HG03520 (cell line): ENCODE measurements around the gene TRIM10.
"Not testable (repeated sequence)": the region's sequence is repeated elsewhere in the genome, so short reads cannot be mapped to it uniquely, and the experiment has no call there.

Experiments
- ATAC-seq: cut with Tn5 transposase; IDR thresholded peaks from one replicate; pipeline ENCODE4 v1.9.1; 2021; ENCODE audit warnings: mild to moderate bottlenecking, moderate library complexity; ENCODE audit not compliant: unreplicated experiment

The TRIM10 gene

GRCh38 chr6:30172681-30173080 lies 11.7 kb upstream of the TRIM10 start:
- ATAC-seq, result no peak

DNA sequence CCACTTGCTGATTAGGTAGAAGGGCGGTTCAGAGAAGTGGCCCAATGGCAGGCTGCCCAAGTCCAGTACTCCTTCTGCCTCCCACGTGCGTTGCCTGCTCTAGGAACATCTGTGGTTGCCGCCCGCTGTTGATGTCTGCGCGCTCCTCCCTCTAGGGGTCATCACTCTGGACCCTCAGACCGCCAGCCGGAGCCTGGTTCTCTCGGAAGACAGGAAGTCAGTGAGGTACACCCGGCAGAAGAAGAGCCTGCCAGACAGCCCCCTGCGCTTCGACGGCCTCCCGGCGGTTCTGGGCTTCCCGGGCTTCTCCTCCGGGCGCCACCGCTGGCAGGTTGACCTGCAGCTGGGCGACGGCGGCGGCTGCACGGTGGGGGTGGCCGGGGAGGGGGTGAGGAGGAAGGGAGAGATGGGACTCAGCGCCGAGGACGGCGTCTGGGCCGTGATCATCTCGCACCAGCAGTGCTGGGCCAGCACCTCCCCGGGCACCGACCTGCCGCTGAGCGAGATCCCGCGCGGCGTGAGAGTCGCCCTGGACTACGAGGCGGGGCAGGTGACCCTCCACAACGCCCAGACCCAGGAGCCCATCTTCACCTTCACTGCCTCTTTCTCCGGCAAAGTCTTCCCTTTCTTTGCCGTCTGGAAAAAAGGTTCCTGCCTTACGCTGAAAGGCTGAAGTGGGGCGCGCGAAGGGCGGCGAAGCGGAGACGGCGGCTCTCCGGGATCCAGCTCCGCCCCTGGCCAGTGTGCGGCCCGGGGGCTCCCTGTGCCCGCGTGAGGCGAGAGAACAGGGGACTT lies 10.9 kb upstream of the TRIM10 start:
- ATAC-seq, result no peak

- no peak for ATAC-seq
These were observed 8.9 kb upstream of the TRIM10 start for GRCh38 chr6:30169658-30170614.

DNA sequence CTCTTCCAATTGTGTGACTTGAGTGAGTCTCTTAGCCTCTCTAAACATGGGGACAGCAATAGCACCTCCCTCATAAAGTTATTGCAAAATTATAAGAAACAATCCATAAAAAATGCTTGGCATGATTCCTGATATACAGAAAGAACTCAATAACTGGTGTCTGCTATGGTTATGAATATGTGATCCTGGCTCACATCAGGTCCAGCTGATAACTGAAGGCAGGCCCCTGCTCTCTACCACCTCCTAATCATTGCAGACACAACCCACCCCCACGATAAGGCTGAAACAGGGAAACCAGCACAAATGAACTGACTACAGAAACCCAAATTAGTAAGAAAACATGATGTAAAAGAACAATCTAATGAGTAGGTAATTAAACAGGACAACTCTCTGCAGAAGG lies 7.7 kb upstream of the TRIM10 start:
- ATAC-seq, result no peak

- ATAC-seq, result no peak
These were observed 6.1 kb upstream of the TRIM10 start for GRCh38 chr6:30167101-30167500.

GRCh38 chr6:30165238-30165637 lies 4.2 kb upstream of the TRIM10 start:
- ATAC-seq, result not testable (repeated sequence)

DNA sequence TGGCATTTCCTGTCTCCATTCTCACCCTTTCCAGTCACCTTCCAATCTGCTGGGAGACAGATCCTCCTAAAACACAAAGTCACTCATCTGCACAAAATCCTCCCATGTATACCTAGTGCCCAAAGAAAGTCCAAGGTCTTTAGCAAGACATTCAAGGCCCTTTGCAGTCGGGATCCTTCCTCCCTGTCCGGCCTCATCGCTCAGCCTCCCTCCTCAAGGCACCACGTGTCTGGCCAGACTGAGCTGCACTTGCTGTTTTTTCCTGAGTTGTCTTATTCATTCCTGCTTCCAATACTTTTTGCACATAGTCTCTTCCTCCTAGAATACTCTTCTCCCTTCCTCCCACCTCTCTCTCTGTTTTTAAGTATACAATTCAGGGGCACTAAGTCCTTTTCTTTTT lies 3.7 kb upstream of the TRIM10 start:
- ATAC-seq, result no peak

DNA sequence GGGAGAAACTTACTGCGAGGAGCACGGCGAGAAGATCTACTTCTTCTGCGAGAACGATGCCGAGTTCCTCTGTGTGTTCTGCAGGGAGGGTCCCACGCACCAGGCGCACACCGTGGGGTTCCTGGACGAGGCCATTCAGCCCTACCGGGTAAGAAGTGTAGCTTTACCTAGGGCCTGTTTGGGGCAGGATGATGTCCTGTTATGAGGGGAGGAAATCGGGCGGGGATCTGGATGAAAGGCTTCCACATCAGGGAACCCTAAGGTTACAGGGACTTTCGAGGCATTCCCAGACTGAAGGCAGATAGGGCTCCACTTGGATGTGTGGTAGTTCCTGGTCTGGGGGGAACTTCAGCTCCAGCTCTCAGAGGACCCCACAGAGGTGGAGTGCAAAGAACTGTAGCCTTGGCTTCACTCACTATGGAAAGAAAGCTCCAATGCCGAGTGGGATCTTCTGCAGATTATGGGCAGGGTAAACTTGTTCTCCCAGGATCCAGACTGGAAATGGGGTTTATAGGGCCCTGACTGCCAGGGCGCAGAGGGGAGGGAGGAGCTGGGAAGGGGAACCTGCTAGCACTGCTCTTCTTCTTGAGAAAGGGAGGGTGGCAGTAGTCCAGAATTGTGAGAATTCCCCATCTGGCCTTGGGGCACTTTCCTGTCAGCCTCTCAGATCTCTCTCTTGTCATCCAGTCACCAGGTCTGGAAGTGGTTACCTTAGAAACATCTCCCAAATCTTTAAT lies 3.1 kb upstream of the TRIM10 start:
- ATAC-seq, result no peak

DNA sequence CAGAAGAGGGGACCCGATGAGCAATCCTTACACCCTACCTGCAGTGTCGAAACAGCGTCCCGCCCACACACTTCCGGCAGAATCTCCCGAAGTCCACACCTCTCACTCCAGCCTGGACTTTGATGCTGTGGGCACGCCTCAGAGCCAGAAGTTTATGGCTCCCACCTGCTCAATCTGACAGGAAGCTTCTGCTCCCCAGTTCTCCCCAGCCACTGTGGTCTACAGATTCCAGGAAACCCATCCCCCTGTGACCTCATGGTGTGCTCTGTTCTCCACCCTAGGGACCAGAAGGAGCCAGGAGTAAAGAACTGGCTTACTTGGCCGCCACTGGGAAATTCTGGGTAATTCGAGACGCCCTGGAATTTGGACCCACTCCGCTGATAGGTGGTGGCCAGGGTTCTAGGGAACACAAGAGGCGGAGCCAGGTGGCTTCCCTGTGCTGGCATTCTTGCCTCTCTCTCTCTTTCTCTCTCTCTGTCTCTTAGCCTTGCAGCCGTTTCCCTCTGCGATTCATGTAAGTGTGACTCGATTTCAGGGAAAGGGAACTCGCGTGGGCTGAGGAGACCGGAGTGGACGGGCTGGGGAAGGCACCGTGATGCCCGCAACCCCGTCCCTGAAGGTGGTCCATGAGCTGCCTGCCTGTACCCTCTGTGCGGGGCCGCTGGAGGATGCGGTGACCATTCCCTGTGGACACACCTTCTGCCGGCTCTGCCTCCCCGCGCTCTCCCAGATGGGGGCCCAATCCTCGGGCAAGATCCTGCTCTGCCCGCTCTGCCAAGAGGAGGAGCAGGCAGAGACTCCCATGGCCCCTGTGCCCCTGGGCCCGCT lies 2.3 kb upstream of the TRIM10 start, which contains the start of gene TRIM15:
Gene TRIM15, plus strand, starts transcription at position 457 of the 828 bp plus-strand sequence. Its CDS starts 139 bp downstream, at position 596.
- no peak for ATAC-seq

- no peak for ATAC-seq
These were observed 1.5 kb upstream of the TRIM10 start for GRCh38 chr6:30162265-30163089.

DNA sequence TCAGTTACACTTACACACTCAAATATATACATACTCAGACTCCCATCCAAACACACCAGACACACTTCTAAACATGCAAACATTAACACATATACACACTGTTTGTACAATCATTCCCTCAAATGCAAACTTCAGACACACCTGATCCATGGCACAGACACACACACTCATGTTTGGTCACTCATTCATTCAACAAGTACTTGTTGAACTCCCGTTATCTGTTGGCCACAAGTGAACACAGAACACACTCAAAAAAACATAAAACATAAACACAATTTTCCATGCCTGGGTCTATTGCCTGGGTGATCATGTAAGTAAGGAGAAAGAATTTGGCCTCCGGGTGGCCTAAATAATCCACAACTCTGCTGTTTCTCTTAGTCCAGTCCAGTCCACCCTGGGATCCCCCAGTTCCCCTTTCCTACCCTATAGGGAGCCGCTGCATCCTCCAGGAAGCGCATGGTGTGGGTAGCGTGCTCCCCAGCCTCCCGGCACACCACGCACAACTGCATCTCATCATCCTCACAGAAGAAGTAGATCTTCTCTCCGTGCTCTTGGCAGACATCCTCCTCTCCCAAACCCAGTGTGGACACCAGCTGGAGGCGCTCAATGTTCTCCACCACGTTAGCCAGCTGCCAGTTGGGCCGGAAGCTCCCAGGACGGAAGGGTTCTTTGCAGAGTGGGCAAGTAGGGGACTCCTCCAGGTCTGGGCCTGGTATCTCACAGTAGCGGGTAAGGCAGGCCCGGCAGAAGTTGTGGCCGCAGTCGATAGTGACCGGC lies 815 bp downstream of the TRIM10 start:
- ATAC-seq, result no peak

- no peak for ATAC-seq
These were observed 2.5 kb downstream of the TRIM10 start for GRCh38 chr6:30158475-30159040.

GRCh38 chr6:30157999-30158398 lies 3.0 kb downstream of the TRIM10 start:
- no peak for ATAC-seq

DNA sequence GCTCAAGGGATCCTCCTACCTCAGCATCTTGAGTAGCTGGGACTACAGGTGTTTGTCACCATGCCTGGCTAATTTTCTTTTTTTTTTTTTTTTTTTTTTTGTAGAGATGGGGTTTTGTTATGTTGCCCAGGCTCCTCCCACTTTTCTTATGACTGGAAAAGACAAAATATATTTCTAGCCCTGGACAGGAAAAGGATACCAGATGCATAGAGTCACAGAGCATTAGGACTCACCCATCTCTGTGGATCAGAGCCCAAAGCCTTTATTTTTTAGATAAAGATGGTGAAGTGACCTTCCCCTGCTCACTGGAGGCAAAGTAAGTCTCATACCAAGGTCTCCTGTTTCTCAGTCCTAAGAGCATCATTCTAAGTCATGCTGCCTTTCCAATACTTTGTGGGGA lies 3.4 kb downstream of the TRIM10 start:
- ATAC-seq, result no peak

GRCh38 chr6:30156774-30157173 lies 4.2 kb downstream of the TRIM10 start:
- no peak for ATAC-seq

GRCh38 chr6:30156262-30156599 lies 4.8 kb downstream of the TRIM10 start:
- ATAC-seq, result no peak

DNA sequence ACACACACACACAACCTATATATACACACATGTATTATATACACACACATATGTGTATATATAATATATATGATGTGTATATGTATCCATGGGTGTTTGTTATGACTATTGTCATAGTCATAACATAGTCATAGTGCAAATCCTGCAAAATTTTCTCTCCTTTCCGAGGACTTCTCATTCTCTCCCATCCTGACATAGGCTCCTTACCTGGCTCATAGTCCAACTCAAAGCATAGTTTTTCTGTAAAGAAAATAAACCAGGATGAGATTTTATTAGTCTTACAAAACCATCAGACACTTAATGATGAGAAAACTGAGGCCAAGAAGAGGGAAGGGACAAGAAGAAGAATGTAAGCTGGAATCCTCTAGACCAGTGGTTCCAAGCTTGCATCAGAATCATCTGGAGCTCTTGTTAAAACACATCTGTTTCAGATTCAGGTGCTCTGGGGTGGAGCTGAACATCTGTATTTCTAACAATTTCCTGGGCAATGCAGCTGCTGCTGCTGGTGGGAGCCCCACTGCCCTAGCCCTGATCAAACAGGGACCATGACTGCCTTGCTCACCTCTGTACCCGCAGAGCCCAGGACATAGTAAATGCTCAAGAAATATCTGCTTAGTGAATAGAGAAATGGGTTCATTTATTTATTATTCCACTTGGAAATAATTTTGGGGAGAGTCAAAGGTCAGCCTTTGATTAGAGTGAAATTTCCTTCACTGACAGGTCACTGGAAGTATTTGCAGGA lies 5.3 kb downstream of the TRIM10 start:
- no peak for ATAC-seq
